GM18861 (cell line): ENCODE results near the gene NAALAD2.
A peak's percentile ranks its signal among the peaks of the same experiment; 100 is the strongest.
"Not testable (repeated sequence)": the region's sequence is repeated elsewhere in the genome, so short reads cannot be mapped to it uniquely, and the experiment has no call there.

Experiments
- ATAC-seq: cut with Tn5 transposase; IDR thresholded peaks from one replicate; pipeline ENCODE4 v1.9.1; 2021; ENCODE audit not compliant: unreplicated experiment

Gene NAALAD2

GRCh38 chr11:90189011-90189410 lies 54.5 kb downstream of the NAALAD2 start:
- no peak for ATAC-seq

DNA sequence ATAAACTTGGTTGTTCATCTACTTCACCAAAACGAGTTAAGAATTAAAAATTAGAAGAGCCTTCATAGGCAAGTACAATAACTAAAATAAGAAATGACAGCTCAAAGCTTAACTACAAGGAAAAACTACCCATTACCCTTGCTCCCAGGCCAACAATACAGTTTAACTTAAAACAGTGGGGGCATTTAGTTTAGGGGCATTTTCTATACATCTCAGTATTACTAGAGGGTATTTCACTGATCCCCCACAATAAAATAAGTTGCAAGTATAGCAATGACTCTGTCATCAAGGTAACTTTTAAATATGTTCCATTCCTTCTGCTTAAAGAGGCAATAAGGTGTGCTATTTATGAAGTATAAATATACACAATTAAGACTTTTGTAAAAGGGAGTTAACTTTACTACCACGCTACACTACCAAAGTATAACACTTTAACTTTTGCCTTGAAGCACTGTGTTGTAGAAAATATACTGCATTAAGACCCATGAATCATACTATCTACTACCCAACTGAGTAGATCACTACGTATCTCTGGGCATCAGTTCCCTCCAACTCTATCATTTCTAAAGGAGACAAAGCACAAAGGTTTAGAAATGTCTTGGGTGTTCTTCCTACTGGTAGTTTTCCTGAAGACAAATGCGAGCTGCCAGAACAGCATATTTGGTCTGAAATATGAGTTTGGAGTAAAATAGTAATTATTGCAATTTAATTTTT lies 58.6 kb downstream of the NAALAD2 start:
- no peak for ATAC-seq

DNA sequence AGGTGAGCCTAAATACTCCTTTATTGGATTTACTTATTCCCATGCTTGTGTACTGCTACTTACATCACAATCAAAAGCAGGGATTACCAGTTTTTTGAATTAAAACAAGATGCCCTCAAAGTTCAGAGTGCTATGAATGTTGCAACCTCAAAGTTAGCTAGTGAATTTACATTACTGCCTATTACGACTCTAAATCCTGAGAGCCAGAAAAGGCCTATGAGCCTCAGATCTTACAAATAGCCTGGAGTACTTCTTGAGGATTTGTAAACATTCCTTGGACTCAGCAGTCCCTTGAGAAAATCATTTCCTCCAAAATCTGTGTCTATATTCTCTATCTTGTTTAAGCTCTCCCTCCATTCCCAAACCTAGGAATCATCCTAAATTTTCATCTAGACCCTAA lies 62.9 kb downstream of the NAALAD2 start:
- no peak for ATAC-seq

DNA sequence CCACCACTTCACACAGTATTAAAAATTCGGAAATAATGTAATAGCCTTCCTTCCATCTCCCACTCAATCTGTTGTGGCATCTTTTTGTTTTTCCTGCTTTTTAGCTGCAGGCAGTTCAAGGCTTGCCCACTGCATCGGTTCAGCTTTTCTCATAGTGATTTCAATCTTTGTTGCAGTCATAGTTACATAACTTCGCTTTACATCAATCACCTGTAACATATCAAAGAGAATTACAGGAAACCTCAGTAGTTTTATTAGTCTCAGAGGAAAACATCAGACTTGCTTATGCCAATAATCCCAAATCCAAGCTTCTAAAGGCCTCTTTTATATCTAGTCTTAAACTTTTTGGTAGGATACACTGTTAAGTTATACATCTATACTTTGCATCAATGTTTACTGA lies 67.9 kb downstream of the NAALAD2 start:
- ATAC-seq: no peak

DNA sequence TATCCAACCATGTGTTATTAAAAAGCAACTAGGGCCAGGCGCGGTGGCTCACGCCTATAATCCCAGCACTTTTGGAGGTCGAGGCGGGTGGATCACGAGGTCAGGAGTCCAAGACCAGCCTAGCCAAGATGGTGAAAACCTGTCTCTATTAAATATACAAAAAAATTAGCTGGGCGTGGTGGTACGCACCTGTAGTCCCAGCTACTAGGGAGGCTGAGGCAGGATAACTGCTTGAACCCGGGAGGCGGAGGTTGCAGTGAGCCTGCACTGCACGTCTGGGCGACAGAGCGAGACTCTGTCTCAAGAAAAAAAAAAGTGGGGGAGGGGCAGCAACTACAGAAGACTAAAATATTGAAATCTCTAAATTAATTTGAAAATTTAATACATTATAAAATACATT lies 69.9 kb downstream of the NAALAD2 start:
- no peak for ATAC-seq

DNA sequence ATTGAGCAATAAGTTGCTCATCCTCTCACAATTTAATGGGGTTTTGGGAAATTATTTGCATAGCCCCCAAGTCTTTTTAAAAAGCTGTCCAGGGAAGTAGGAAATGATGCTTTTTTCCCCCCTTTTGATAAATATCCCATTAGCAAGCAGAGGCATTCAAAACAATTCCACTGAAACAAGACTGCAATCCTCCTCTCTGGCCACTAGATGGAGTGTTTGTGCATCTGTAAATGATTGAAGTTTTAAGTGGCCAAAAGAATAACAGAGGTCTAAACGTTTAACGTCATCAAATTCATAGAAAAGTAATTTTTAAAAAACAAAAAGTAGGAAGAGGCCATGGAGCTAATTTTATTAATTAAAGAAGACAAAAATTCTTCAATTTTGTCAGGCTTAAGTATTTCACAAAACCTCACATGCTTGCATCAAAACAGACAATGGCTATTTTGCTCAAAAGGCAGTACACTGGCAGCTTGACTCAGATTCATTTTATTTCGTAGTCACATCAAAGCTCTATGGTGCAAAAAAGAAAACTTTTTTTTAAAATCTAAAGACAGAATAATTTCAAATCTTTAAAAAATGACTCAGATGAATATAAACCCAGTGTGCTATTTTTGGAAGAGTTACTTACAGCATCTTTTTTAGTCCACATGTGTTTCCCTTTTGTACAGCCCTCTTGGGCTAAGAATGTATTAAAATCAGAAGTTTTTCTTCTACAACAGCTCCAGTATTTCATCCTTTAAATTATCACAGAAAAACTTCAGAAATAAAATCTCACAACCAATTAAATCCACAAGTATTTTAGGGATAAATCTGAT lies 70.6 kb downstream of the NAALAD2 start:
- ATAC-seq: no peak

DNA sequence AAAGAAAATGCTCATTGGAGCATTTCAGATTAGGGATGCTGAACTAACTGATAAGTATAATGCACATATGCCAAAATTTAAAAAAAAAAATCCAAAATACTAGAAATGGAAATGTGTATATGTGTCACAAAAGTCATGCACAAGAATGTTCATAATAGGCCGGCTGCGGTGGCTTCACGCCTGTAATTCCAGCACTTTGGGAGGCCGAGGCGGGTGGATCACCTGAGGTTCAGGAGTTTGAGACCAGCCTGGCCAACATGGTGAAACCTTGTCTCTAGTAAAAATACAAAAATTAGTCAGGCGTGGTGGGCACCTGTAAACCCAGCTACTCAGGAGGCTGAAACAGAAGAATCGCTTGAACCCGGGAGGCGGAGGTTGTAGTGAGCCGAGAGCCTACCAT lies 73.5 kb downstream of the NAALAD2 start:
- ATAC-seq: not testable (repeated sequence)

- no peak for ATAC-seq
Measured at GRCh38 chr11:90208857-90209256, 74.4 kb downstream of the NAALAD2 start.

- ATAC-seq: no peak
Measured at GRCh38 chr11:90213322-90213721, 78.9 kb downstream of the NAALAD2 start.

DNA sequence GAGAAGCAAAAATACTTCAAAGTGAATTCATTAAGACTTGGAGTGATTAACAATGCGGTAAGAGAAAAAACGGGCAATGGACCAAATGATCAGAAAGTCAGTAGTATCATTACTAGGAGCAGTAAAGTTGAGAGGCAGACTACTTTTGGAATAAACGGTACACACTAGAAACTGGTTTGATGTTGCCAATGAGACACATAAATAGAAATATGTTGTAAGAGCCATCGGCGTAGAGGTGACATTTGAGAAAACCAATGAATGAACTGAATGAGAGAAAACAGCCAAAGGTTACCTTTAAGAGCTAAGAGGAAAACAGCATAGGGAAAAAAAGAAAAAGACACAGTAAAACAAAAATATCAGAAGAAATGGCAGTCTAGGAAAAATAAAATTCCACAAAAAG lies 82.1 kb downstream of the NAALAD2 start:
- no peak for ATAC-seq

DNA sequence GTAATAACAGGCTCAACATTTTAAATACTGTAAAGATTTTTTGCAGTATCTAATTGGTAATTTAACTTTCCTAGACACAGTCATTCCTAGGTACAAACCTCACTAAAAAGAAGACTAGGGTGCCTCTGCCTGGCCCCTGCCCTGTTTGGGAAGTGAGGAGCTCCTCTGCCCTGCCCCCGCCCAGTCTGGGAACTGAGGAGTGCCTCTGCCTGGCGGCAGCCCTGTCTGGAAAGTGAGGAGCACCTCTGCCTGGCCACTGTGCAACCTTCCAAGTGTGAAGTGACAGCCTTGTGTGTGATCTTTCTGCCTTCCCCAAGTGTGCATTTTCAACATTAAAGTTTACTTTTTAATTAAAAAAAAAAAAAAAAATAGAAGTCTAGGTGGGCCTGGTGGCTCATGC lies 84.1 kb downstream of the NAALAD2 start:
- no peak for ATAC-seq

DNA sequence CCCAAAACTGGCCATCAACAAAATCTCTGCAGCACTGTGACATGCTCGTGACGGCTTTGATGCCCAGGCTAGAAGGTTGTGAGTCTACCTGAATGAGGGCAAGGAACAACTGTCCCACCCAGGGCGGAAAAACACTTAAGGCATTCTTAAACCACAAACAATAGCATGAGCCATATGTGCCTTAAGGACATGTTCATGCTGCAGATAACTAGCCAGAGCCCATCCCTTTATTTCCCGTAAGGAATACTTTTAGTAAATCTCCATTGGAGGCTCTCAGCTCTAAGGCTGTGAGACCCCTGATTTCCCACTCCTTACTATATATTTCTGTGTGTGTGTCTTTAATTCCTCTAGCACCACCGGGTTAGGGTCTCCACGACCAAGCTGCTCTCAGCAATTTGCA lies 85.0 kb downstream of the NAALAD2 start:
- ATAC-seq: no peak

- peak; percentile 31 for ATAC-seq
Measured at GRCh38 chr11:90220391-90220790, 85.9 kb downstream of the NAALAD2 start.

DNA sequence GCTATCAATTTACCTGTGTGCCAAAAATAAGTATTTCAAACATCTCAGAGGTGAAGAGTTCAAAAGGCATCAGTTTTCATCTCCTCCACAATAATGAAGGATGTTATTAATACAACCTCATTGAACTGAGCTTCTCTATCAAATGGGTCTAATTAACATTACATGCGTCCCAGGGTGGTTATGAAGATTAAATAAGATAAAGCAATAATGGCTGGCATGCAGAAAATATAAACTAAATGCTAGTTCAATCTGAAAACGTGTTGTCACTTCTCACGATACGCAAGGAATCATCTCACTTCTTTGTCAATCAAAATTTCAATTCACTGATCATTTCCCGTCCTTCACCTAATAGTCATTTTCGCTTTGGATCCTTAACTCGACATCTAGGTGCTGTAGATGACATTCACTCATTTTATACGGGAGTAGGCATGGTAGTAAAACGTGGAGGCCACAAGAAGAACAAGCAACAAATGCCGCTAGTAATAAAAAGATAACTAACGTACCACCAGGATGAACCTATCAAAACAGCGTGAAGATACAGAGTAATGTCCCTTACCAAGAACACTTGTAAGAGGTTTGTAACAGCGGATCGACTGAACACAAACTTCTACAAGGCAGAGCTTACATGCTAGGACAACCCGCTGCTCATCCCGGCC lies 87.5 kb downstream of the NAALAD2 start:
- ATAC-seq: no peak

DNA sequence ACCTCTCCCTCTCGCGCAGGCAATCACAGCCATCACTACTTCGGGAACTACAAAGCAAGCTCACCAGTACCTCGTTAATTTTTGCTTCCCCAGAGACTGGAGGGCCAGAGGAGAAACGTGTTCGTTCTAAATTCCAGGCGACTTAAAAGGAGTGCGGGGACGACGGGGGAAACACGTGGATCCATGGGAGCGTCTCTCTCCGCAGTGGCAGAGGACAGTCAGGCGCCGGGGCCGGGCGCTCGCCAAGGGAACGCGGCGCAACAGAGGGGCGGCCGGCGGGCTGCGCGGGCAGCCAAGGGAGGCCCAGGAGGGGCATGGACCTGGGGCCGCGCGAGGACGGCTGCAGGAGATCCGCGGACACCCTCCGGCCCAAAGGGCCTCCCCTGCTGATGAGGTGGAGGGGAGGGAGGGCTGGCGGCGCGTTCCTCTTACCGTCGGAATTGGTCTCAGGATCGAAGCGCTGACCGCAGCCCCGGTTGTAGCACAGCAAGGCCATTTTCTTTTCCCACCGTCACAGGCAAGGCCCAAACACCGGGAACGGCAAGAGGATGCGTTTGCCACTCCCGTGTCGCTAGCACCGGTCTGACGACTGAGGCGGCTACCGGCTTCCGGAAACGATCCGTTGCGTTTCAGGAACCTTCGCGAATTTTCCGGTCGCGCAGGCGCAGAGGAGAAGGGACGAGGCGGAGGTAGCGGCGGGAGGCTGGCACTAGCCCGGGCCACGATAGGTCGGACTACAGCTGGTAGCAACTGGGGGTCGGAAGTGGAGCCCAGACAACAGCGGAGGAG lies 88.2 kb downstream of the NAALAD2 start, which contains the start of gene CHORDC1:
TSS of gene CHORDC1 (minus strand) at position 591 of the 789 bp plus-strand sequence. CDS start at position 496, 95 bp downstream.
- ATAC-seq: peak; percentile 84

DNA sequence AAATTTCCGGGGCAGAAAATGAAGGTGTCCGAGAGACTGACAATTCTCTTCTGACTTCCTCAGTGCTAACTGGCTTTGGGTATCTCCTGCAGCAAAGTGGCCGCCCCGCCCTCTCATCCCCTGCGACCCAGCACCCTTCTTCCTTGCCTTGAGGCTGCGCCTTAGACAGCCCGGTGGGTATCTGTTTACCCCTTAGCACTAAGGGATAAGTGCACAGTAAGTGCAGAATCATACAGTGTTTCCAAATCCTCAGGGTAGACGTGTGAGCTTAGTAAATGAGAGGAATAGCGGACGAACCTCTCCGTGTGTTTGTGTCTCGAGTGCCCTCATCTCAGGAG lies 88.8 kb downstream of the NAALAD2 start:
- ATAC-seq: no peak

DNA sequence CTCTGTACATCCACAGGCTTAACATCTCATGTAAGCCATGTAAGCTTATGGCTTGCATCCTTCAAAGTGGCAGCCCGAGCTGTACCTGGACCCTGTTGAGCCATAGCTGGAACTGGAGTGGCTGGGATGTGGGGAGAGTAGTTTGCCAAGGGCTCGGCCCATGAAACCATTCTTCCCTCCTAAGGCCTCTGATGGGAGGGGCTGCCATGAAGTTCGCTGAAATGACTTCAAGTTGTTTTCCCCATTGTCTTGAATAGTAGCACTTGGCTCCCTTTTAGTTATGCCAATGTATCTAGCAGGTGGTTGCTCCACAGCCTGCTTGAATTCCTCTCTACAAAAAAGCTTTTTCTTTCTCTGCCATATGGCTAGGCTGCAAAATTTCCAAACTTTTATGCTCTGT lies 93.6 kb downstream of the NAALAD2 start:
- no peak for ATAC-seq

DNA sequence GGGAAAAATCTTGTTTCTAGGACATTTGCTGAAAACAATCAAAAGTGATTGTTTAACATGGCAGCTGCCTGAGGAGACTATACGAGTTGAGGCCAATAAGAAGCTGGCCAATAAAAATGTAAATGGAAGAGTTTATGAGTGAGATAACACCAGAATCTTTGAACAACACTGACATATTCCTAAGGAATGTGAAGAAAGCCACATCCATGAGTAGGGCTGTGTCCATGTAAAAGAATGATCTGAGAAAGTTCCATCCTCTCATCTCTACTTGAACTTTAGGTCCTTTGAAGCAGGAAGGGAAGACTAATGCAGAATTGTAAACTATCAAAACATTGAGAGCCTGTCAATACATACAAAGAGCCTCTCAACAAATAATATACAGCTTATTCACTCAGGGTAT lies 95.3 kb downstream of the NAALAD2 start:
- no peak for ATAC-seq

DNA sequence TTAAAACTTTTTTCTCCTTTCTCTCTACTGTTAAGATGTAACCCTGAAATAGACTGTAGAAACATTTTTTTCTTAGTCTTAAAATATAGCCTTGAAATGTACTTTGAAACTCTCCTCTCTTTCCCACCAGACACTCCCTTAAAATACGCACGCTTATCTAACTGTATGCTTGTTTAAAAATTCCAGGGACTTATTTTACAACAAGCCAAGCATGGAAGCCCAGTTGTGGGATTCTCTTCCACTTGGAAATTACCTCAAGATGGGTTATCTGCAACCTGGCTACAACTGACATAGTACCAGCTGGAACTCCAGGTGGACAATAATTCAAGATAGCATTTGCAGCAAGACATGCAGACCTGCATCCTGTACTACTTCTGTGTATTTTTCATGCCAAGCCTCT lies 100.5 kb downstream of the NAALAD2 start:
- ATAC-seq: no peak

DNA sequence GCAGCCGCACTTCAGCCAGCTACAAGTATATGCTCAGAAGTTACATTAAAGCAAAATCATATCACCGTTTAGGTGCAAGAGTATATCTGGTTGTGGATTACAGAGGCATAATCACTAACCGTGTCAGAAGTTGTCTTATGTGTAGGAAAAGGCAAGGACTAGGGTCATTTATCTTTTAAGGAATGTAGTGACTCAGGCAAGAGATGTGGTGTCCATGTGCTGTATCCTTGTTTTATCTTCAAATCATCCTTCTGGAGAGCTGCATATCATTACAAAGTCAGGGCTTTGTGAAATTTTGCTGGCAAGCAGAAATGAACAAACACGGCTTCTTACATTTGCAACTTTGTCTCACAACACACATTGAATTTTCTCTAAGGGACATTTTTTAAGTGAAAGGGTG lies 101.1 kb downstream of the NAALAD2 start:
- ATAC-seq: no peak

GRCh38 chr11:90237004-90237403 lies 102.5 kb downstream of the NAALAD2 start:
- ATAC-seq: no peak
